Right lobe of liver (tissue), 6 donors: Measurements from ENCODE around the gene COL1A1. TPM values are rescaled to one million over a fixed set of nuclear protein-coding genes. Genes with fewer than 3 reads are reported as not detected.

Source experiments
- ATAC-seq, 4 donors: fragments of 200-7000 bp; cut with Tn5 transposase; one replicate each; pipeline ENCODE4 v1.9.1; 2020; ENCODE audit warnings: mild to moderate bottlenecking in 4 of 4, moderate library complexity in 4 of 4
- DNase-seq, 3 donors: peaks; one replicate each; pipeline ENCODE4 v3.0.0-alpha.2; 2020
- H3K27ac ChIP-seq, 3 donors: fragments of 200-600 bp; one replicate each; pipeline ENCODE4 v1.8.0; 2022
- H3K27me3 ChIP-seq, 2 donors: fragments of 200-600 bp; one replicate each; pipeline ENCODE4 v1.8.0; 2022
- H3K36me3 ChIP-seq, 4 donors: fragments of 200-600 bp; sonication (generic) in 1 of 4; one replicate each; pipeline versions ENCODE4 v1.5.1 to v1.8.0; 2017 to 2022; ENCODE audit warnings: control low read depth in 1 of 4
- H3K4me1 ChIP-seq, 4 donors: fragments of 200-600 bp; sonication (generic) in 1 of 4; one replicate each; pipeline versions ENCODE4 v1.5.1 to v1.8.0; 2017 to 2022; ENCODE audit warnings: control low read depth in 1 of 4
- H3K4me3 ChIP-seq, 3 donors: fragments of 200-600 bp; one replicate each; pipeline ENCODE4 v1.8.0; 2022
- H3K9me3 ChIP-seq, 4 donors: fragments of 200-600 bp; sonication (generic) in 1 of 4; one replicate each; pipeline versions ENCODE4 v1.5.1 to v1.8.0; 2017 to 2022; ENCODE audit warnings: control low read depth in 1 of 4
- CTCF ChIP-seq, 4 donors: fragments of 200-600 bp in 3 of 4; fragments of 450-650 bp in 1 of 4; IDR thresholded peaks; one replicate each; pipeline versions ENCODE4 v1.5.1 to v1.8.0; 2016 to 2022; ENCODE audit warnings: antibody characterized with exemption in 4 of 4, mild to moderate bottlenecking in 2 of 4
- POLR2A ChIP-seq: fragments of 450-650 bp; IDR thresholded peaks from one replicate; pipeline ENCODE4 v1.6.1; 2017; ENCODE audit warnings: antibody characterized with exemption, mild to moderate bottlenecking
- WGBS: methylation state at CpG from one replicate; pipeline ENCODE4 v1.1.6; 2018; ENCODE audit warnings: low coverage, low lambda C conversion rate; ENCODE audit not compliant: insufficient coverage; ENCODE audit errors: missing lambda C conversion rate; 5-methylcytosine and 5-hydroxymethylcytosine counted together
- intact Hi-C, 2 donors: fragments of 100-400 bp; cut with DNase I; formaldehyde crosslinking; loops; one replicate each; pipeline versions ENCODE4 v1.11.2 to v1.14.1; 2022
- total RNA-seq, 6 experiments: library from RNA; depleted of rRNA in 2 of 6; stranded (reverse); fragments of >200 nt in 2 of 6; fragmentation: NEBNext Ultra II Directional in 3 of 6; extraction: Animal tissue kit (Norgen Biotek cat#: 25700) in 3 of 6; gene quantifications; one replicate each; pipeline versions ENCODE4 v1.1.0 to v1.2.4, GENCODE V29; 2016 to 2023
- donor health status: DM: no; HTN: yes; CAD: no.
- donor health status: DM: no; HTN: no; CAD: no.
- donor health status: DM: no; HTN: no; CAD: no.
- donor health status: DM: no; HTN: yes; CAD: no.
- donor health status: DM: no; HTN: yes; CAD: no.

The COL1A1 gene
- total RNA-seq, 6 experiments from 2014 or later = 9.3 to 109 (median 34.7) TPM

GRCh38 chr17:50205111-50205962 lies 3.9 kb upstream of the COL1A1 start:
- 55% methylated on average over 7 of the region's 10 CpGs for WGBS
- intact Hi-C loops = no loop called here
- TF ChIP-seq POLR2A (no peak), CTCF (IDR thresholded peaks at IDR 0.05) (no peak)
- peaks cover 0 to 9% (median 0%) of the 10 kb centered on the region in 4 donors for H3K4me1 ChIP-seq
- no peak overlapping the region for H3K4me3 ChIP-seq
- no peaks in the 10 kb centered on the region for H3K27me3 ChIP-seq
- peak overlapping the region in 1 of 3 donors; percentile 38 for H3K27ac ChIP-seq
- H3K9me3 ChIP-seq = no peaks in the 10 kb centered on the region
- DNase-seq (no peak), ATAC-seq (no peak)
- H3K36me3 ChIP-seq = no peaks in the 10 kb centered on the region

DNA sequence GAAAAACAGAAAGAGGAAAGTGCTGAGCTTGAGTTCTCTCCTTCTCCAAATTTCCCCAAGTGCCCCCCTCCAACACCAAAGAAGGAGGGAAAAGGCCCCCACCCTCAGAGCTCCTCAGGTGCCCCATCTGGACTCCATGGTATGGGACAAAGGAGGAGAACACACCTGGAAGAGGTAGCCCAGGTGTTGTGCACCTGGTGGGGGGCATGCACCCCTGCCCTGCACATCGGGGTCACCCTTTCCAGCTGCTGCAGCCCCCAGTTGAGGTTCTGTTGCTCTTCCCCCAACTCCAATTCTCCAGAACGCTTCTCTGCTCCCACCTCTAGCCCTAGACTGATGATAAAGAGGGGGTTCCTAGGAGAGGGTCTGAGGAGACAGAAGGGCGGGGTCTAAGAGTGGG lies 3.0 kb upstream of the COL1A1 start:
- H3K4me1 ChIP-seq = peaks cover 0 to 12% (median 0%) of the 10 kb centered on the region in 4 donors
- 49% methylated on average over 2 of the region's 3 CpGs for WGBS
- H3K9me3 ChIP-seq = no peaks in the 10 kb centered on the region
- TF ChIP-seq CTCF (IDR thresholded peaks at IDR 0.05) (no peak), POLR2A (no peak)
- no peak for ATAC-seq
- no peak overlapping the region for H3K4me3 ChIP-seq
- H3K27ac ChIP-seq = no peak overlapping the region
- no peak for DNase-seq
- H3K27me3 ChIP-seq = no peaks in the 10 kb centered on the region
- intact Hi-C loops = loop anchor here (5.0 kb wide), 2 partner anchors 68 to 93 kb away; partner anchors contain the start of gene TMEM92 (in 1 of the 2)
- H3K36me3 ChIP-seq = no peaks in the 10 kb centered on the region

- Histone ChIP-seq H3K4me1 (peaks cover 0 to 12% (median 0%) of the 10 kb centered on the region in 4 donors), H3K36me3 (no peaks in the 10 kb centered on the region), H3K9me3 (no peaks in the 10 kb centered on the region), H3K4me3 (no peak overlapping the region), H3K27me3 (no peaks in the 10 kb centered on the region), H3K27ac (no peak overlapping the region)
- DNase-seq (no peak), ATAC-seq (no peak)
- TF ChIP-seq CTCF (IDR thresholded peaks at IDR 0.05) (no peak), POLR2A (no peak)
- intact Hi-C loops = loop anchor here (2.0 to 5.0 kb wide), 3 partner anchors 63 to 94 kb away; partner anchors contain the start of gene TMEM92 (in 1 of the 2)
- 51% methylated on average over 6 of the region's 13 CpGs for WGBS
Observed at GRCh38 chr17:50203604-50204345, 2.3 kb upstream of the COL1A1 start.

- TF ChIP-seq POLR2A = no peak
- TF ChIP-seq CTCF (IDR thresholded peaks at IDR 0.05) = no peak
- no peaks in the 10 kb centered on the region for H3K36me3 ChIP-seq
- DNase-seq (peak in 1 of 3 donors; percentile 21), ATAC-seq (no peak)
- H3K27ac ChIP-seq = no peak overlapping the region
- WGBS = 53% methylated on average over 13 of the region's 14 CpGs
- peaks cover 0 to 12% (median 0%) of the 10 kb centered on the region in 4 donors for H3K4me1 ChIP-seq
- no peaks in the 10 kb centered on the region for H3K9me3 ChIP-seq
- intact Hi-C loops = loop anchor here (2.0 to 5.0 kb wide), 3 partner anchors 64 to 94 kb away; partner anchors contain the start of gene TMEM92 (in 1 of the 2)
- H3K27me3 ChIP-seq = no peaks in the 10 kb centered on the region
- no peak overlapping the region for H3K4me3 ChIP-seq
Observed at GRCh38 chr17:50203086-50203485, 1.7 kb upstream of the COL1A1 start.
